ENCODE data around the gene SCP2D1. TPM values are rescaled to one million over a fixed set of nuclear protein-coding genes. Genes with fewer than 3 reads are reported as not detected.

Gene SCP2D1
- total and polyA plus RNA-seq, 2 of the 8 experiments (the other 6 are each of a cell fraction or from before 2014, with no cell fraction given) = not detected

DNA sequence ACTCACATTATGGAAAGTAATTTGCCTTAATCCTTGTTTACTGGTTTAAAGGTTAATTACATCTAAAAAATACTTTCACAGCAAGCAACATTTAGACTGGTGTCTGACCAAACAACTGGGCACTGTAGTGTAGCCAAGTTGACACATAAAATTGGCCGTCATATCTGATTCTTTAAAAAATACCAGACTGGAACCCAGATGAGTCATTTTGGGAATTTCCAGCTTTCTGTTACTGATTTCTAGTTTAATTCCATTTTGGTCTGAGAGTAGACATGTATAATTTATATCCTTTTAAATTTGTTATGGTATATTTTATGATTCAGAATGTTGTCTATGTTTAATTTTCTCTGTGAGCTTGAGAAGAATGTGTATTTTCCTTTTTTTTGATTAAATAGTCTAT is 44.1 kb downstream of the SCP2D1 start (continued):
- TF ChIP-seq, protein P1, sequence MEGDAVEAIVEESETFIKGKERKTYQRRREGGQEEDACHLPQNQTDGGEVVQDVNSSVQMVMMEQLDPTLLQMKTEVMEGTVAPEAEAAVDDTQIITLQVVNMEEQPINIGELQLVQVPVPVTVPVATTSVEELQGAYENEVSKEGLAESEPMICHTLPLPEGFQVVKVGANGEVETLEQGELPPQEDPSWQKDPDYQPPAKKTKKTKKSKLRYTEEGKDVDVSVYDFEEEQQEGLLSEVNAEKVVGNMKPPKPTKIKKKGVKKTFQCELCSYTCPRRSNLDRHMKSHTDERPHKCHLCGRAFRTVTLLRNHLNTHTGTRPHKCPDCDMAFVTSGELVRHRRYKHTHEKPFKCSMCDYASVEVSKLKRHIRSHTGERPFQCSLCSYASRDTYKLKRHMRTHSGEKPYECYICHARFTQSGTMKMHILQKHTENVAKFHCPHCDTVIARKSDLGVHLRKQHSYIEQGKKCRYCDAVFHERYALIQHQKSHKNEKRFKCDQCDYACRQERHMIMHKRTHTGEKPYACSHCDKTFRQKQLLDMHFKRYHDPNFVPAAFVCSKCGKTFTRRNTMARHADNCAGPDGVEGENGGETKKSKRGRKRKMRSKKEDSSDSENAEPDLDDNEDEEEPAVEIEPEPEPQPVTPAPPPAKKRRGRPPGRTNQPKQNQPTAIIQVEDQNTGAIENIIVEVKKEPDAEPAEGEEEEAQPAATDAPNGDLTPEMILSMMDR (IDR thresholded peaks at IDR 0.05; ENCODE audit: control extremely low read depth in 1 of 3, insufficient read depth in 1 of 3, low read depth in 1 of 3, low read length in 3 of 3) = no peak
- TF ChIP-seq SIRT6 (IDR thresholded peaks at IDR 0.05; ENCODE audit: low read length) = no peak
- no peak for TF ChIP-seq BACH1 (IDR thresholded peaks at IDR 0.05; ENCODE audit: low read length)
- TF ChIP-seq SIX5 (IDR thresholded peaks at IDR 0.05; ENCODE audit: low read depth, low read length) = no peak
